HG02759 (cell line): ENCODE results near the gene ATP6V0A4.
"Not testable (repeated sequence)": the region's sequence is repeated elsewhere in the genome, so short reads cannot be mapped to it uniquely, and the experiment has no call there.

Experiments used
- ATAC-seq: cut with Tn5 transposase; IDR thresholded peaks from one replicate; pipeline ENCODE4 v1.9.1; 2021; ENCODE audit warnings: mild to moderate bottlenecking, moderate library complexity; ENCODE audit not compliant: unreplicated experiment

ATP6V0A4 gene

GRCh38 chr7:138705167-138705566 lies 92.8 kb downstream of the ATP6V0A4 start:
- ATAC-seq = no peak

- ATAC-seq = no peak
Observed at GRCh38 chr7:138701537-138701923, 96.5 kb downstream of the ATP6V0A4 start.

- ATAC-seq = no peak
Observed at GRCh38 chr7:138700857-138701536, 97.0 kb downstream of the ATP6V0A4 start, which contains the start of gene SVOPL. Gene SVOPL, minus strand, starts transcription at chr7:138701362. Its CDS starts 22,317 bp downstream, at chr7:138679045.

GRCh38 chr7:138699661-138700060 lies 98.3 kb downstream of the ATP6V0A4 start:
- ATAC-seq = no peak

DNA sequence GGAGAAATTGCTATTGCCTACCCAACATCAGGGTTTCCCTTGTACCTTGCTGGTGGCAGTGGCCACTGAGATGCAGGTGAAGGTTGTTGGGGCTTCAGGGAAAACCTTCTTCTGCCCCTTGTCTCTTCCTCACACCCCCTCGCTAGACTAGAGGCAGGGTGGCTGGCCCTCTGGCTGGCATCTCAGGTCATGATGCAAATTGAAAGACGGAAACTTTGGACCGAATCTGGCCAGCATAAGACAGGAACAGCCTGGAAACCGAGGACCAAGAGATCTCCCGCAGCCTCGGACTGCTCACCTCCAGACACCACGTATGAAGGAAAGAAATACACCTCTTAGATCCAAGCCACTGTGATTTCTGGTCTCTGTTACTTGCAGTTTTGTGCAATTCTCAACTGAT lies 99.7 kb downstream of the ATP6V0A4 start:
- no peak for ATAC-seq

GRCh38 chr7:138697535-138698182 lies 100.3 kb downstream of the ATP6V0A4 start:
- ATAC-seq = no peak

DNA sequence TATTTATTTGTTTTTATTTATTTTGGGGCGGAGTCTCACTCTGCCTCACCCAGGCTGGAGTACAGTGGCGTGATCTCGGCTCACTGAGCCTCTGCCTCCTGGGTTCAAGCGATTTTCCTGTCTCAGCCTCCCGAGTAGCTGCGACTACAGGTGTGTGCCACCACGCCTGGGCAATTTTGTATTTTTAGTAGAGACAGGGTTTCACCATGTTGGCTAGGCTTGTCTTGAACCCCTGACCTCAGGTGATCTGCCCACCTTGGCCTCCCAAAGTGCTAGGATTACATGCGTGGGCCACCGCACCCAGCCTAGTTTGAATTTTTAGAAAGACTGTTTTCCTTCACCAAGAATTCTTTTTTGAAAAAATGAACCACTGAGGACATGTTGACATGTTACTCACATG lies 102.2 kb downstream of the ATP6V0A4 start:
- not testable (repeated sequence) for ATAC-seq

GRCh38 chr7:138695106-138695505 lies 102.9 kb downstream of the ATP6V0A4 start:
- no peak for ATAC-seq

DNA sequence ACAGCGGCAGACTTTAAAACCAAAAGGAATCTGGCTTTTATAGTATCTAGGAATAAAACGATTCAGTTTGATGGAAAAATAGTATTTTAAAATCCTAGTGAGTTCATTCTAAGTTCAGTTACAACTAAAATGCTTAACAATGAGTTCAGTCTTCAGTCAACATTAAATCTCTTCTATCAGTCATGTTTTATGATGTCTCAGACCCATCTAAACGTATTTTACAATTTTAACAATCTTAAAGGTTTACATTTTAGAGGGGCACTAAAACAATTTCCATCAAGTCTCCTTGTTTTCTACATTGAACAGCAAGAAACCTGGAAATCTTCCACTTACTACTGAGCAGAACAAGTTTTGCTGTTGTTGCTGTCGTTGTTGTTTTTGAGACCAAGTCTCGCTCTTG lies 106.8 kb downstream of the ATP6V0A4 start:
- ATAC-seq = no peak

DNA sequence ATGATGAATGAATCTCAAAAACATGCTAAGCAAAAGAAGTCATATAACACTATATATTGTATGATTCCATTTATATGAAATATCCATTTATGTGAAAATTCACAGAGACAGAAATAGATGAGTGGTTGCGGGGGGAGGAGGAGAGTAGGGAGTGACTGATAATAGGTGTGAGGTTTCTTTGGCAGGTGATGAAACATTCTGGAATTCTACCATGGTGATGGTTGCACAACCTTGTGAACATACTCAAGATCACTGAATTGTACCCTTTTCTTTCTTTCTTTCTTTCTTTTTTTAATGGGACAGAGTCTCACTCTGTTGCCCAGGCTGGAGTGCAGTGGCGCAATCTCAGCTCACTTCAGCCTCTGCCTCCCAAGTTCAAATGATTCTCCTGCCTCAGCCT lies 107.5 kb downstream of the ATP6V0A4 start:
- no peak for ATAC-seq

GRCh38 chr7:138688037-138688436 lies 110.0 kb downstream of the ATP6V0A4 start:
- ATAC-seq = not testable (repeated sequence)

GRCh38 chr7:138684340-138684739 lies 113.7 kb downstream of the ATP6V0A4 start:
- no peak for ATAC-seq

DNA sequence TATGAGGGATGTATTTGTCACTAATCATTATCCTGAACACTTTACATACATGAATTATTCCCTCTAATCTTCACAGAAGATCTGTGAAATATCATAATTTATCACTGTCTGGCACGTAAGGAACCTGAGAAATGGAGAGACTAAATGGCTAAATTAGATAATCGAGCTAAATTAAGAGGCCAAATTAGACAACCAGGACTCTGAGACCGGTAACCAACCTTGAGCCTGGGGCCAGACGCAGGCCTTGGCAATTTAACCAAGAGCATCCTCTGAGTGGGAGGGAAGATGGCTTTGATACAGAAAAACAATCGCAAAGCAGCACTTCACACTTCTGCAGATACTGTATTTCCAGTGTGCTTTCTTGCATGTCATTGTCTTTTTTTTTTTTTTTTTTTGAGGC lies 118.2 kb downstream of the ATP6V0A4 start:
- ATAC-seq = no peak

DNA sequence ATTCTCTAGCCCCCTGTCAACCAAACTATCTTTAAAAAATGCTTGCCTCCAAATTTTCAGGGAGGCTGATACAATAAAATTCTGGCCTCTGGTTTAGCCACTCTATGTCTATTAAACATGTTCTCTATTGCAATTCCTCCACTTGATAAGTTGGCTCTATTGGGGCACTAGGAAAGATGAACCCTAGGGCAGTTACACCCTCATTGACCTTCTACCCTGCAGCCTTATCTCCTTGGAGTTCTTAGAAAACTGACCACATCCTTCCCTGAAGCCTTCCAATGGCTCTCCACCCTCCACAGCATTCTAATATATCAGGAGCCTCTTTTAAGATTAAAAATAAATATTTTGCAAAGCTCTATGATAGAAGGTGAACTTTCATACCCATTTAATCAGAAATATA lies 127.4 kb downstream of the ATP6V0A4 start:
- no peak for ATAC-seq

DNA sequence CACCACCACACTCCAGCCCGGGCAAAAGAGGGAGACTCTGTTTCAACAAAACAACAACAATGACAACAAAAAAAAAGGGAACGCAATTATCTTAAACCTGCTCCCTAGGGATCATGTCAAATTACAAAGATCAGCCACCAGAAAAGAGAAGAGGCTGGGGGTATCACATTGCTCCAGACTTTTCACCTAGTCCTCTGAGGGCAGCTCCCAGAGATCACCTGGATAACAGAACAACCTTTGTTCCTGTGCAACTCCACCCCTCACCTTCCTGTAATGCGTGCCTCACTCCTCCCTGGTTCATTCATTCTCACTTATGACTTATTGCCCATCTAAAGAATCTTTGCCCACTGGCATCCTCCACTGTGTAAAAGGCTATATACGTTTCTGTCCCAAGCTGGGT lies 128.6 kb downstream of the ATP6V0A4 start:
- ATAC-seq = no peak

DNA sequence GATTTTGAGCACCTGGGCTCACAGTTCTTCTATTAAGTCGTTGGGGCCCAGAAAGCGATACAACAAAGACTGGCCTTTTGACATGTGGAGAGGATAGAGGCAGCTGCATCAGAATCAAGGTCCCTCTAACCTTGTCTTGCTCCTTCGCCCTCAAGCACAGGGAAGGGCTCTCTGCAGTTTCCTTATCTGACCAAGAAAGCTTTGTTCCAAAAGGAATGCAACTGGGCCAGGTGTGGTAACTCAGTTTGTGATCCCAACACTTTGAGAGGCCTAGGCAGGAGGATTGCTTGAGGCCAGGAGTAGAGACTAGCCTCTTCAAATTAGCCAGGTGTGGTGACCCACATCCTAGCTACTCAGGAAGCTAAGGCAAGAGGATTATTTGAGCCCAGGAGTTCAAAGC lies 129.1 kb downstream of the ATP6V0A4 start:
- ATAC-seq = no peak

- no peak for ATAC-seq
Observed at GRCh38 chr7:138668229-138668596, 129.8 kb downstream of the ATP6V0A4 start.

- ATAC-seq = no peak
Observed at GRCh38 chr7:138667535-138668228, 130.3 kb downstream of the ATP6V0A4 start.

DNA sequence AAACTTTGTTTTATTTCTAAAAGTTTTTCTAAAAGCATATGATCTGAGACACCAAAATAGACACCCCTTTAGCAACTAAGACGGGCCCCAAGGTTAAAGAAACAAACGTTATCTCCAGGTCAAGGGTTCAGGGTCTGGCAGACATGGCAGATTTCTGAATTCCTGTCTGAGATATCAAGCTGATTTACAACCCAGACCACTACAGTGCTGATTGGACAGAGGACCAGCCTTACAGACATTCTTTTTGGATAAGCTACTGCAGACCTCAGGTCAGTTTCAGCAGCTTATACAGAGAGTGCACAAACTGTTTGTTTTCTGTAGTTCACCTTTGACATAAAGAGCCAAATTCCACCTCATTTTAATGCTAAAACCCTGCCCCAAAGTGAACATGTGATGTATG lies 131.6 kb downstream of the ATP6V0A4 start:
- no peak for ATAC-seq

GRCh38 chr7:138665669-138666140 lies 132.3 kb downstream of the ATP6V0A4 start:
- ATAC-seq = no peak

DNA sequence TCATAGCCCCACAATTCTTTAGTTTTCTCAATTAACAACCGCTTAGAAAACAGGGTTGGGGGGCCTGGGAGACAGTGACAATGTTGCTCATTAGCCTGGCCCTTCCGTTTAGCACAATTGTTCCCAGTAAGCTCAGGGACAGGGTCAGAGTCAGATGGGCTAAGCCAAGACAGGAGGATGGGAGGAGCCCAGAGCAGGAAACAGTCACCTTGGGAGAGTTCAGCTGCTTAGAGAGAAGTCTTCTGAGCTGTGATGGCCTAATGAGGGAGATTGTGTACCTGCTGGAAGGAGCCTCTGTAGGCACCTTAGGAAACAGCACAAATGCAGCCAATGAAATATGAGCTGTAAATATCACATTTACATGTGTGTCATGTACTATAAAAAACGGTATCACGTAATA lies 132.7 kb downstream of the ATP6V0A4 start:
- no peak for ATAC-seq
